Activated naive CD4-positive, alpha-beta T cell treated with anti-CD3 and anti-CD28 coated beads for 36 hours (primary cell): ENCODE measurements around the gene NINL. TPM values are rescaled to one million over a fixed set of nuclear protein-coding genes. Genes with fewer than 3 reads are reported as not detected.

ENCODE experiments used
- CTCF ChIA-PET: fragments of 350-600 bp; sonication (Branson Sonifier 250); formaldehyde crosslinking; loops from one replicate; lab custom pipeline; 2021; ENCODE audit warnings: antibody characterized with exemption; lab: Charles Lee
- DNase-seq: peaks from one replicate; pipeline ENCODE4 v3.0.0-alpha.2; 2020
- H3K27ac Mint-ChIP-seq: one replicate; pipeline ENCODE4 v1.8.0; 2021; ENCODE audit warnings: mild to moderate bottlenecking, mixed read lengths
- H3K27me3 Mint-ChIP-seq: one replicate; pipeline ENCODE4 v1.8.0; 2021; ENCODE audit warnings: low read depth, mixed read lengths
- H3K36me3 Mint-ChIP-seq: one replicate; pipeline ENCODE4 v1.8.0; 2021; ENCODE audit warnings: low read depth, mixed read lengths
- H3K4me1 Mint-ChIP-seq: one replicate; pipeline ENCODE4 v1.8.0; 2021; ENCODE audit warnings: low read depth, mixed read lengths
- H3K4me3 Mint-ChIP-seq: one replicate; pipeline ENCODE4 v1.8.0; 2021; ENCODE audit warnings: mild to moderate bottlenecking, moderate library complexity, mixed read lengths
- H3K9me3 Mint-ChIP-seq: one replicate; pipeline ENCODE4 v1.8.0; 2021; ENCODE audit warnings: mixed read lengths
- intact Hi-C: fragments of 100-400 bp; cut with micrococcal nuclease; formaldehyde crosslinking; loops from one replicate; pipeline ENCODE4 v1.15.1; 2023
- total RNA-seq, 2 experiments: library from RNA; stranded (reverse); gene quantifications; one replicate each; pipeline ENCODE4 v1.2.3, GENCODE V29; 2021

The NINL gene
- total RNA-seq, 2 experiments from 2014 or later: 2.6 to 2.9 TPM

DNA sequence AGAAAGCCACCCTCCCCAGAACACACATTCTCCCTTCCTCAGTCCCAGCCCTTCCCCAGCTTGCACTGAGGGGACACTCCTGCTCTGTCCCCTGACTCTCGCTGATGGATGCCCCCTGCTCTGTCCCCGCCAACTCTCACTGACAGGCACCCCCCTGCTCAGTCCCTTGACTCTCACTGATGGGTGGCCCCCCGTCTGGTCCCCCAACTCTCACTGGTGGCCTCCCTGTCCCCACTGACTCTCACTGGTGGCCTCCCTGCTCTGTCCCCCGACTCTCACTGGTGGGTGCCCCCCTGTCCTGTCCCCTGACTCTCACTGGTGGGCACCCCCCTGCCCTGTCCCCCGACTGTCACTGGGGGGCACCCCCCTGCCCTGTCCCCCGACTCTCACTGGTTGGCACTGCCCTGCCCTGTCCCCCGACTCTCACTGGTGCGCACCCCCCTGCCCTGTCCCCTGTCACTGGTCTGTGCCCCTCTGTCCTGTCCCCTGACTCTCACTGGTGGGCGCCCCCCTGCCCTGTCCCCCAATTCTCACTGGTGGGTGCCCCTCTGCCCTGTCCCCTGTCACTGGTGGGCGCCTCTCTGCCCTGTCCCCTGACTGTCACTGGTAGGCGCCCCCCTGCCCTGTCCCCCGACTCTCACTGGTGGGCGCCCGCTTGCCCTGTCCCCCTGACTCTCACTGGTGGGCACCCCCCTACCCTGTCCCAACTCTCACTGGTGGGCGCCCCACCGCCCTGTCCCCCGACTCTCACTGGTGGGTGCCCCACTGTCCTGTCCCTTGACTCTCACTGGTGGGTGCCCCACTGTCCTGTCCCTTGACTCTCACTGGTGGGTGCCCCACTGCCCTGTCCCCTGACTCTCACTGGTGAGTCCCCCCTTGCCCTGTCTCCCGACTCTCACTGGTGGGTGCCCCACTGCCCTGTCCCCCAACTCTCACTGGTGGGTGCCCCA, 116.9 kb downstream of the NINL start:
- Mint-ChIP-seq H3K27me3 (no peaks in the 10 kb centered on the region), H3K27ac (no peak overlapping the region), H3K36me3 (no peaks in the 10 kb centered on the region), H3K4me1 (peaks cover 6% of the 10 kb centered on the region), H3K4me3 (no peak overlapping the region), H3K9me3 (no peaks in the 10 kb centered on the region)
- intact Hi-C loops: no loop called here
- CTCF ChIA-PET: interaction anchor here (0.7 kb wide), 1 partner anchor 151 kb away, joined by 3 read pairs; no protein-coding TSS in a partner anchor
- no peak for DNase-seq

DNA sequence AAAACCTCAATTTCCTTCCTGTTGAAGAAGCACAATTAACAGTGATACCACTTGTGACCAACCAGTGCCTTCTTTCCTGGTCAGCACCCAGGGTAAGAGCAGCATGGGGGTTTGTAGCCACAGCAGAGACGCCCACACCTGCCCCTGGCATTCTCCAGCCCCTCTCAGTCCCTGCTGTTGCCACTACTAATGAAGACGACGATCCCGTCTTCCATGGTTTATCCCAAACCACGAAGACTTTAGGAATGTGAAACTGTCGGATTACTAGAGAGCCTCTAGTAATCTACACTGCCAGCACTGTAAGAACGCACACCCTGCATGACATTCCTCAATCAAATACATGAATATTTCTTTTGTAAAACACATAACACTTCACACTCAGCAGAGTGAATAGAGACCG, 117.9 kb downstream of the NINL start:
- CTCF ChIA-PET: no interaction called here
- H3K4me3 Mint-ChIP-seq: no peak overlapping the region
- H3K36me3 Mint-ChIP-seq: no peaks in the 10 kb centered on the region
- peaks cover 6% of the 10 kb centered on the region for H3K4me1 Mint-ChIP-seq
- no peaks in the 10 kb centered on the region for H3K9me3 Mint-ChIP-seq
- intact Hi-C loops: no loop called here
- no peaks in the 10 kb centered on the region for H3K27me3 Mint-ChIP-seq
- no peak overlapping the region for H3K27ac Mint-ChIP-seq
- DNase-seq: no peak

GRCh38 chr20:25466846-25467245, 118.5 kb downstream of the NINL start:
- H3K4me1 Mint-ChIP-seq: peaks cover 6% of the 10 kb centered on the region

DNA sequence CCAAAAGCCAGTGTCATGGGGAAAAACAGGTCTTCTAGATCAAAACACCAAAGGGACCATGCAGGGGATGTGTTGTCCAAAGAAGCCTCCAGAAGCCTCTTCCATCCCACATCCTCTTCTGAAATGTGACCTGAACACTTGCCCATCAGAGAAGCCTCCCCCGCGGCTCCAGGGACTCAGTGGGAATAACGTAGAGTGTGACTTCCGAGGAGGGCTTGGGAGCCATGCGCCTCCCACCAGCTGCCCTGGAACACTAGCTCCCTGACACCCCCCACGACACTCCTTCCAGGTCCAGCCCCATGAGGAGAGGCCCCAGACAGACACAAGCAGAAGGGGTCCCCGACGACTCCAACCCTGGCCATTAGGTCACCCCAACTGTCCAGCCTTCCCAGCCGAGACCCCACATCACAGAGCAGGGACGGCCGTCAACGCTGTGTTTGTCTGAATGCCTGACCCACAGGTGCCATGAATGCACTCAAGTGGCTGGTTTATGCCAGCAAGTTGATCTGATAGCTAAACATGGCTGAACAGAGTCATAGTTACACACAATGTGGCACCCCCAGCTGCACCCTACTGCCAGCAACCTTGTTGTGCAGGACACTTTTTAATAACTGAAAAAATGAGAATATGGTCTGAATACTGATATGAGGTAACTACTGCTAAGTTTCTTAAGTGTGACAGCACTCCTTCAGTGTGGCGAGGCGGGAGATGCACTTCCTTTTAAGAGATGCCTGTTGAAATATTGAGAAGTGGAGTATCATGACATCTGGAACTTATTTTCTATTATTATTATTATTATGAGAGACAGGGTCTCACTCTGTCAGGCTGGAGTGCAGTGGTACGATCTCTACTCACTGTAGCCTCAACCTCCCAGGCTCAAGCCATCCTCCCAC, 119.8 kb downstream of the NINL start:
- CTCF ChIA-PET: no interaction called here
- Mint-ChIP-seq H3K4me3 (no peak overlapping the region), H3K4me1 (peaks cover 6% of the 10 kb centered on the region), H3K27me3 (no peaks in the 10 kb centered on the region), H3K36me3 (no peaks in the 10 kb centered on the region), H3K9me3 (no peaks in the 10 kb centered on the region), H3K27ac (no peak overlapping the region)
- DNase-seq: no peak
- intact Hi-C loops: no loop called here

More at GRCh38 chr20:25466846-25467245, 118.5 kb downstream of the NINL start:
- intact Hi-C loops: no loop called here
- no peak overlapping the region for H3K27ac Mint-ChIP-seq
- no peaks in the 10 kb centered on the region for H3K27me3 Mint-ChIP-seq
- H3K36me3 Mint-ChIP-seq: no peaks in the 10 kb centered on the region
- no peak for DNase-seq
- CTCF ChIA-PET: no interaction called here
- H3K9me3 Mint-ChIP-seq: no peaks in the 10 kb centered on the region
- H3K4me3 Mint-ChIP-seq: no peak overlapping the region

- H3K27ac Mint-ChIP-seq: no peak overlapping the region
- intact Hi-C loops: no loop called here
- CTCF ChIA-PET: no interaction called here
Observed at GRCh38 chr20:25464501-25465242, 120.7 kb downstream of the NINL start.

DNA sequence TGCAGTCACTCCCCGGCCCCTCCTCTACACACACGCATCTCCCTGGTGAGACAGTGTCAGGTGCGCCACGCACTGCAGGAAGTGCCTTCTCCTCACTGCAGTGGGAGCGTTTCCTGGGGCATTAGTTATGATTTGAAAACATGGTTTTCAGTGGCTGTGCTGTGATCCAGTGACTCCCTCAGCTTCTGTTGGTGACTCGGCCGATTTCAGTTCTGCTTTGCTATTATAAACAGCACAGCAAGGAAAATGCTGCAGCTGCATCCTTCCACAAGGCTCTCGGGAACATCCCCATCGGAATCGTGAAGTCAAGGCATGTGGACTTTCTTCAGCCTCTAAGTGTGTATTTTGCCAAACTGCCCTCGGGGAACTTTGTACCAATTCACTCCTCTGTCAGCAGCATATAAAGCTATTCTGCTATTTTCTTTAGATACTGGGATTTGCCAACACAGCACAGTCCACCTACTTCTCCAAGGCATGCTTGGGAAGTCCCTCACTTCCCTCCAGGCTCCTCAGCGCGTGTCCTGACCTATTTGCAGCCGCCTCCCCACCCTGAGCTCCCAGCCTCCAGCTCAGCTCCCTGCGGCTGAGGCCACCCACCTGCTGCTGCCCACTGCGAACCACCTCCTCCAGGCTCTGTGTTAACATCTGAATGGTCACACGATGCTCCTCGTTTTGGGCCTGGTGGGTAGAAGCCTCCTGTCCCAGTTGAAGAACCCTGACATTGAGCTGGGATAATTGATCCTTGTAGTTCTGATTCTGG, 123.4 kb downstream of the NINL start:
- Mint-ChIP-seq H3K27ac (no peak overlapping the region), H3K4me1 (no peaks in the 10 kb centered on the region), H3K9me3 (no peaks in the 10 kb centered on the region), H3K4me3 (no peak overlapping the region), H3K27me3 (no peaks in the 10 kb centered on the region), H3K36me3 (no peaks in the 10 kb centered on the region)
- intact Hi-C loops: no loop called here
- no peak for DNase-seq
- CTCF ChIA-PET: interaction anchor here (0.8 kb wide), 1 partner anchor 153 kb away, joined by 3 read pairs; no protein-coding TSS in a partner anchor

More at GRCh38 chr20:25464501-25465242, 120.7 kb downstream of the NINL start:
- H3K9me3 Mint-ChIP-seq: no peaks in the 10 kb centered on the region
- DNase-seq: no peak
- no peak overlapping the region for H3K4me3 Mint-ChIP-seq
- no peaks in the 10 kb centered on the region for H3K27me3 Mint-ChIP-seq
- H3K4me1 Mint-ChIP-seq: no peaks in the 10 kb centered on the region
- H3K36me3 Mint-ChIP-seq: no peaks in the 10 kb centered on the region

GRCh38 chr20:25461281-25461650, 124.1 kb downstream of the NINL start:
- no peaks in the 10 kb centered on the region for H3K4me1 Mint-ChIP-seq
- no peak overlapping the region for H3K27ac Mint-ChIP-seq
- no peaks in the 10 kb centered on the region for H3K36me3 Mint-ChIP-seq
- H3K4me3 Mint-ChIP-seq: no peak overlapping the region
- H3K27me3 Mint-ChIP-seq: no peaks in the 10 kb centered on the region
- CTCF ChIA-PET: interaction anchor here (0.8 kb wide), 1 partner anchor 153 kb away, joined by 3 read pairs; no protein-coding TSS in a partner anchor
- no peak for DNase-seq
- no peaks in the 10 kb centered on the region for H3K9me3 Mint-ChIP-seq
- intact Hi-C loops: no loop called here

DNA sequence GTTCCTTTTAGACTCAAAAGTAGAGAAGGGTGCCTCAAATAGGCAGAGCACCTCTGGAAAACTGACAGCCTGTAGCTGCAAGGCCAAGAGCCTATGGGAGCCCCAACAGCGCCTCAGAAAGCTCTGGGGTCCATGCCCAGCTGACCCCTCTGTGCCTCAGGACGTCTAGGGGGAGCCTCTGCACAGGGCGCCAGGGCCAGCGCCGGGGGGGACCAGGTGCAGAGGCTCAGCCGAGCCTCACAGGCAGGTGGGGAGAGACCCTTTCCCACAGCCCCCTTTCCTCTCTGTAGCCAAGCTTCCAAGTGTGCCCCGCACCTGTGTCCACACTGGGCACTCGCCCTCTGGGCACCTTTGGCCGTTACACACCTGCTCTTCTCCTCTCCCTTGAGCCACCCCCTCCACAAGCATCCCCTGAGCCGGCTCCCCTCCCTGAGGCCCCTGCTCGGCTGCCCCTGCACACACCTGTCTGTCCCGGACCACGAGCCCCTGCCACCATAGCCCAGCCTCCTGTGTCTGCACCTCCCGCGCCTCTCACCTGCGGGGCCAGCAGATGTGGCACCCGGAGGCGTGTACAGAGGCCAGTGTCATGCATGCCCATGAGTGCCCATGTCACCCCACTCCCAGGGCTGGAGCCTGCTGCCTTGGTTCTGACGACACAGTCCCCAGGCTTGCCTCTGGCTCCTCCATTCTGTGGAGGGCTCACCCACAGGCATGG, 124.6 kb downstream of the NINL start:
- intact Hi-C loops: no loop called here
- no peak for DNase-seq
- H3K4me1 Mint-ChIP-seq: no peaks in the 10 kb centered on the region
- H3K27me3 Mint-ChIP-seq: no peaks in the 10 kb centered on the region
- H3K27ac Mint-ChIP-seq: no peak overlapping the region
- CTCF ChIA-PET: interaction anchor here (0.8 kb wide), 1 partner anchor 152 kb away, joined by 3 read pairs; no protein-coding TSS in a partner anchor
- no peaks in the 10 kb centered on the region for H3K9me3 Mint-ChIP-seq
- H3K36me3 Mint-ChIP-seq: no peaks in the 10 kb centered on the region
- no peak overlapping the region for H3K4me3 Mint-ChIP-seq

GRCh38 chr20:25459916-25460535, 125.3 kb downstream of the NINL start:
- intact Hi-C loops: no loop called here
- Mint-ChIP-seq H3K4me1 (no peaks in the 10 kb centered on the region), H3K9me3 (no peaks in the 10 kb centered on the region), H3K36me3 (no peaks in the 10 kb centered on the region), H3K27ac (no peak overlapping the region), H3K4me3 (no peak overlapping the region), H3K27me3 (no peaks in the 10 kb centered on the region)
- DNase-seq: no peak
- CTCF ChIA-PET: no interaction called here

DNA sequence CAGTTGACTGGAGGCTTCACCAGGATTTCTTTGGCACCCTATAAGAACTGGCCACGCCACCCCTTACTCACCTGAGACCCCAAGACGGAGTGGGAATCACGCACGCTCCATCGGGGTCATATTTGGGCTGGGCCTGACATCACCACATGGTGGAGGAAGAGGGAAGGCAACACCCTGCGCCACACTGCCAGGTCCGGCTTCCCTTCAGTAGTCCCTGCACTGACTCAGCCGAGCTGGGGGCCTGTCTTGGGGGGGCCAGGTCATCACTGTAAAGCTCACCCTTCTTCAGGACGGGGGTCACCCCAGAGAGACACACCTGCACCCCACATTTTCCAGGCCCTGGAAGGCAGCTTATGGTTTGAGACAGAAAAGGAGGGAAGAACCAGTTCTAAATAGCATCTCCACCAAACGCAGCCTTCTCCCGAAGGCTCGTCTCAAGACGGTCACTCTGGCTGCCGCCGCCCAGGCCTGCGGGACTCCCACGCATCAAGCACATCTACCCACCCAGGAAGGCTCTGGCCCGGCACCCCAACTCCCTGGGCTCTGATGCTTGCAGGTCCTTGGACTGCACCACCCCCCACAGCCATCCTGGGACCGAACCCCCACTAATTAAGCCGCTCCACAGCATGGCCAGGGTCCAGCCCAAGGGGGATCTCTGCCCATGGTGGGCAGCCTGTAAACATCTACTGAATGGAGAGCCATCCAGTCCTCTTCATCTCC, 126.1 kb downstream of the NINL start:
- CTCF ChIA-PET: no interaction called here
- Mint-ChIP-seq H3K27ac (no peak overlapping the region), H3K9me3 (no peaks in the 10 kb centered on the region), H3K27me3 (no peaks in the 10 kb centered on the region), H3K36me3 (no peaks in the 10 kb centered on the region), H3K4me3 (no peak overlapping the region), H3K4me1 (no peaks in the 10 kb centered on the region)
- DNase-seq: no peak
- intact Hi-C loops: no loop called here
